A673 (cell line): Measurements from ENCODE around the gene DPYSL5.

Experiments used
- CTCF ChIP-seq: fragments of 300-800, 200-600 bp; sonication (generic); conservative IDR thresholded peaks from 2 replicates; pipeline ENCODE4 v1.5.1; 2017; ENCODE audit warnings: low read depth, mild to moderate bottlenecking, antibody characterized with exemption, low read length, moderate library complexity, mixed read lengths
- EZH2 ChIP-seq: fragments of 200-600 bp; sonication (generic); IDR thresholded peaks from 2 replicates; pipeline ENCODE4 v1.6.1; 2017; ENCODE audit warnings: borderline replicate concordance, low read depth, mild to moderate bottlenecking, mixed read lengths, antibody characterized with exemption, low read length; ENCODE audit not compliant: poor library complexity, severe bottlenecking

- no peak for TF ChIP-seq EZH2
- no peak for TF ChIP-seq CTCF
These were observed 2.1 kb downstream of the DPYSL5 start for GRCh38 chr2:26850000-26850431.
